Amygdala (tissue), 56 donors: ENCODE results near the gene MYO1D.
"Not testable (repeated sequence)": the region's sequence is repeated elsewhere in the genome, so short reads cannot be mapped to it uniquely, and the experiment has no call there.

Source experiments
- DNase-seq, 56 donors: peaks; one replicate each; lab custom pipeline; 2025; lab: John Stamatoyannopoulos, UW

MYO1D gene

DNA sequence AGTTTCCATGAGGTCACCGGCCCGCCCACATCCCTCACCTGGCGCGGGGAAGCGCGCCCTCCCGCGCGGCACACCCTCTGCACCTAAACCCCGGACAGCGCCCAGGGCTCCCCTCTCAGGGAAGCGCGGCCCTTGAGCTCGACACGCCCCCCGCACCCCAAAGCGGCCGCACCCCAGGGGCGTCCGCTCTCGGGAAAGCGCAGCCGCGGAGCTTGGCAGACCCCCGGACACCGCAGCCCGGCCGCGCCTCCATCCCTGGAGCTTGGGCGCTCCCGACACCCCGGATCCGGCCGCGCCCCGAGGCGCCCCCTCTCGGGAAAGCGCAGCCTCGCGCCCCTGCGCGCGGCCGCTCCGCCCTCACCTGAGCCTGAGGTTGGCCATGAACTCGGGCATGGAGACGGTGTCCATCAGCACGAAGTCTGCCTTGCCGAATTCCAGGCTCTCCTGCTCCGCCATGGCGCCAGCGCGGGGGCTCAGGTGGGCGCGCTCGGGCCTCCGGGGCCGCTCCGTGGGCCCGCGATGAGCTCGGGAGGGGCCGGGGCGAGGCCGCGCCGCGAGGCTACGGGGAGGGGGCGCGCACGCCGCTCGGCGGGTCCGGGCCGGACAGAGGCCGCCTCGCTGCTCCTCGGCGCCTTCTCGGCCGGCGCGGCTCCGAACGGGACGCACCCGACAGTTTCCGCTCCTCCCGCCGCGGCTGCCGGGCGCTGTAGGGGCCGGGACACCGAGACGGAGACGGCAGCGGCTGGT, at the start of gene MYO1D:
Gene MYO1D (minus strand): TSS at position 708 of the 747 bp plus-strand sequence. CDS start 252 bp downstream, at position 456.
- DNase-seq: peak in 19 of 56 donors; percentile 10 to 66 (median 51)

DNA sequence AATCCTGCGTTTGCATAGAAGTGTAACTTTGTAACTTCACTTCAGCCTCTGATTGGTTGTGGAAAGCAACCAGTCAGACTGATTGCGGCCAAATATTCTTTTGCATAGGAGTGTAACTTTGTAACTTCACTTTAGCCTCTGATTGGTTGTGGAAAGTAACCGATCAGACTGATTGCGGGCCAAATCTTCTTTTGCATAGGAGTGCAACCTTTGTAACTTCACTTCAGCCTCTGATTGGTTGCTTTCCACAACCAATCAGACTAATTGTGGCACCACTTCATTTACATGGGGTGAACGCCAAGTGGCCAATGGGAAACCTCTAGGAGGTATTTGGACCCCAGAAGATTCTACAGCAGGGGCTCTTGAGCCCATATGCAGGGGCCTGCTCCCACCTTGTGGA, 49.3 kb upstream of the MYO1D start:
- no peak for DNase-seq

GRCh38 chr17:32923905-32924304, 47.0 kb upstream of the MYO1D start:
- DNase-seq: not testable (repeated sequence)

DNA sequence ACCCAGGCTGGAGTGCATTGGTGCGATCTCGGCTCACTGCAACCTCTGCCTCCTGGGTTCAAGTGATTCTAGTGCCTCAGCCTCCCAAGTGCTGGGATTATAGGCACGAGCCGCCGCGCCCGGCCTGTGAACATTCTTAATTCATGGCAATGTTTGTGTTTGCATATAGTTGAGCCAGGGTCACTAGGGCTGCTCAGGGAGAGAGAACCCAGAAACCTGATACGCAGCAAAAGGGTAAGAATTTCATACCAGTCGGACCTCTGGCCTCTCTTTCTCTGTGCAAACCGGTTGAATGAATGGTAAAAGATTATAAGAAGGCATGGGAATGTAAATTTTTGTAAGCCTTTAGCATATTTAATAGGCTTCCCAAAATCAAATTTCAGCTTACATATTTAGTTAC, 44.1 kb upstream of the MYO1D start:
- DNase-seq: no peak

DNA sequence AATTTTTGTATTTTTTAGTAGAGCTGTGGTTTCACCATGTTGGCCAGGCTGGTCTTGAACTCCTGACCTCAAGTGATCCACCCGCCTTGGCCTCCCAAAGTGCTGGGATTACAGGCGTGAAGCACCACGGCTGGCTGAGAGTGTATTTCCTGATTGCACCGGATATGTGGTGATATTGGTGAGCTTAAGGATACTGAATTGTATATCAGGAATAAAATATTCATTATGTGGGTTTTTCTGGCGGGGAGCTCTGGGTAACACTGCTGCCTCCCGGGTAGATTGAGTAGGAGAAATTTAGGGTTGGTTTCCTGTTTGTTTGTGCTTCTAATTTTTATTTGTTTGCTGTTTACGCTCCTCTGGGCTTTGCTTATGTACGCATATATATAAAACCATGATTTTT, 43.4 kb upstream of the MYO1D start:
- DNase-seq: no peak

- DNase-seq: not testable (repeated sequence)
These were observed 43.0 kb upstream of the MYO1D start for GRCh38 chr17:32919876-32920275.

- DNase-seq: no peak
These were observed 40.9 kb upstream of the MYO1D start for GRCh38 chr17:32917842-32918241.

DNA sequence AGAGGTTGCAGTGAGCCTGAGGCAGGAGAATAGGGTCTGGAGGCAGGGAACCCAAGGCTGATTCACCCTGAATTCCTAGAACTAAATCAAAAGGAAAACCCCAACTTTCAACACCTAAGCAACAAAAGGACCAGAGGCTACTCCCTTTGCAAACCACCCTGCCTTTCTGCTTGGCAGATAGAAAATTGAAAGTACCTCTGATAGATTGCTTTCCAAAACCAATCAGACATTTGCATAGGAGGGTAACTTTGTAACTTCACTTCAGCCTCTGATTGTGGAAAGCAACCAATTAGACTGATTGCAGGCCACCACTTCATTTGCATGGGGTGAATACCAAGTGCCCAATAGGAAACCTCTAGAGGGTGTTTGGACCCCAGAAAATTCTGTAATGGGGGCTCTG, 40.2 kb upstream of the MYO1D start:
- no peak for DNase-seq

GRCh38 chr17:32916134-32916533, 39.2 kb upstream of the MYO1D start:
- no peak for DNase-seq

GRCh38 chr17:32915245-32915644, 38.3 kb upstream of the MYO1D start:
- DNase-seq: no peak

DNA sequence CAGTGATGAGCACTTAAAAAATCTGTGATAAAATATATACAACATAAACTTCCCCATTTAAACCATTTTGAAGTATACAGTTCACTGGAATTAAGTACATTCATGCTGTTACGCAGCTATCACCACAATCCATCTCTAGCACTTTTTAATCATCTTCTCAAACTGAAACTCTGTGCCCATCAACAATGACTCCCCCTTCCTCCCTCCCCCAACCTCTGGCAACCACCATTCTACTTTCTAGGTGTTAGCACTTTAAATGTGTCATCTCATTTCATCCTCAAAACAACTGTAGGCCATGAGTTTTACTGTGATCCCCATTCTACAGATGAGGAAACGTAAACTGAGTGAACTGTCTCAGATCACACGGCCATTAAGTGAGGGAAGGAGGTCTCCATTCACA, 37.3 kb upstream of the MYO1D start:
- DNase-seq: no peak

DNA sequence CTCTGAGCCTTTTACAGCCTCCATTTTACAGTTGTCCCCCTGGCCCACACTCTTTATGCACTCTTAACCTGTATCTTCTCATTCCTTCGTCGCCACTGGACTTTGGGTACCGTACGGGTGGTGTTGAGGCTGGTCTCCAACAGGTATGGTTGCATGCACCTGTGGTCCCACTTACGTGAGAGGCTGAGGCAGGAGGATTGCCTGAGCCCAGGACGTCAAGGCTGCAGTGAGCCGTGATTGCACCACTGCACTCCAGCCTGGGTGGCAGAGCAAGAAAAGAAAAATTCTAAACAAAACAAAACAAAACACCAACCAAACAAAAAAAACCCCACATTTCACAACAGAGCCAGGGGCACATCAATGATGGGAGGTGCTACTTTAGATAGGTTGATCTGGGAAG, 36.7 kb upstream of the MYO1D start:
- DNase-seq: no peak

DNA sequence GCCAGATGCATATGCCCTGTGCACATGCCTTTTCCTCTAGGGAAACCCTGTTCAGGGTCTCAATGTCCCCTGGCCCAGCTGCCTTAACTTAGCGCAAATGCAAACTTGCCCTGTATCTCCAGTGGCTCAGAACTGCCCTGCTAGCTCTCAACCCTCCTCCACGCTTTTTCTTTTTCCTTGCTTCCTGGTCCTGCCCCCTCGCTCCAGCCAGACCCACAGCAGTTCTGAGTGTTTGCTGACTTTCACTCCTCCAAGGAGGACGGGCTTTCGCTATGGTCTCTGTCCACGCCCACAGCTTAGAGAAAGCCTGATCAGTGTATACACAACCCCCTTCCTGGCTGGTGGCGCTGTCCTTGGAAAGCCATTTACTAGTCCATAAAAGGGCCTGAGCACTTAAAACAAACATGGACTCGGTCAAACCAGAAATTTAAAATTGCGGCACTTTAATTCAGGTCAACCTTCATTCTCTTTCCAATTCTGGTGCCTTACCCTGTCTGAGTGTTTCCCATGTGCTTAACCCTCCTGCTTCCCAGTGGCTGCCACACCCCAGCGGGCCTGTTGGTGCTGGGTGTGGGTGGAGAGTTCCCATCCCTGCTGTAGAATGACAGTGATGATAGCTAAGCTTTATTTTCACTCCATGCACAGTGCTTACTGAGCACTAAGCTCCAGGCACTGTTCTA, 35.4 kb upstream of the MYO1D start:
- no peak for DNase-seq

- DNase-seq: no peak
These were observed 33.8 kb upstream of the MYO1D start for GRCh38 chr17:32910769-32911168.

- peak in 42 of 56 donors; percentile 3 to 87 (median 38) for DNase-seq
These were observed 33.0 kb upstream of the MYO1D start for GRCh38 chr17:32909787-32910369.

- DNase-seq: no peak
These were observed 30.7 kb upstream of the MYO1D start for GRCh38 chr17:32907583-32907982.

- no peak for DNase-seq
These were observed 28.0 kb upstream of the MYO1D start for GRCh38 chr17:32904891-32905290.

DNA sequence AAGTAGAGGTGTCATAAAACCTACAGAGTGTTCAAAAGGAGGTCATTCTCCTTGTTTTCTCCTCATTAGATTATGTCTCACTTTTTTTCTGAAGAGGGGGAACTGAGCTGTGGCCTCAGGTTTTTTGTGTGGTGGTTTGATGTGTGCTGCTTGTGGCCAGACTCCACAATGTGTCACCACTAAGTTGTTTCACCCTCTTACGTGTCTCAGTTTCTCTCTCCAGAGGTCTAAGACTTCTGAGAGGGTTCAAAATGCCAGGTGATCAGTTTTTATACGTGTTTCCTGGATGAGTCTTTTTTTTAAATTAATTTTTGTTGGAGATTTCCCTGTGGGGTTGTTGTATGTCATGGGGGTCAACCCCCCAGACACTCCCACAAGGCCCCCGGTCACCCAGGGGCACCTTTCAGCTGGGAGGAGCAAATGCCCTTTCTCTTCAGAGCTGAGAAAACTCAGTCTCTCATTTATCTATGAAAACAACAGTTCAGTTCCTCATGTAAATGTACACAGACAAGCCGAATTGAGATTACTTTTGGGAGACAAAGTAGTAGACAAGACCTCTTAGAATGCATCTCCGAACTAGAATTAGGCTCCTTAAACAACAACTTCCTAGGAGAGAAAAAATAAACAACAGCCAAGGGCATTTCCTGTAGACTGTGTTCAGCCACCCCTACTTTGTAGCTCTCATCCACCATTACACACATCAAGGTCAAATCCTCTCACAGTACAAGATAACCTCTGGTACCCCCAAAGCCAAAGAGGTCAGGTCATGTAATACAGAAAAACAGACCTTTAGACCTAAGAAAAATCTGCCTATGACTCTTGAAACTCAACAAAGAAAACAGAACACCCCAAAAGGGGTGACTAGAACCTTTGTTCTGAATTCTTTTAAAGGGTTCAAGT, 27.1 kb upstream of the MYO1D start:
- no peak for DNase-seq

DNA sequence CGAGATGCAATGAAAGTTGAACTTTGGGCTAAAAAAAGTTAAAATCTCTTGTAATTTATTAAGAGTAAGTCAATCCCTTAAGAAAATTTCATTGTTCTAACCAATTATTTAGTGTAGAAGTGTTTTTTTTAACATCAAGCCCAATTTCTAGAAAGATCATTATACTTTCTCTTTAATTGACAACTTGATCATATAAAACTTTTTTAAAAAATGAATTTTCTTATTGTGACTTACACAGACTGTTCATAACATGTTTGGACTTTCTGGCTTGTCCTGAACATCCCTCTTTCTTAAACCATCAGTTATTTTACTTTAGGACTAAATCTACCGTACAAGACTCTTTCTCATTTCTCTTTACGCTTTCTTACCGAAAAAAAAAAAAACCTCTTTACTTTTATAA, 24.8 kb upstream of the MYO1D start:
- DNase-seq: no peak

DNA sequence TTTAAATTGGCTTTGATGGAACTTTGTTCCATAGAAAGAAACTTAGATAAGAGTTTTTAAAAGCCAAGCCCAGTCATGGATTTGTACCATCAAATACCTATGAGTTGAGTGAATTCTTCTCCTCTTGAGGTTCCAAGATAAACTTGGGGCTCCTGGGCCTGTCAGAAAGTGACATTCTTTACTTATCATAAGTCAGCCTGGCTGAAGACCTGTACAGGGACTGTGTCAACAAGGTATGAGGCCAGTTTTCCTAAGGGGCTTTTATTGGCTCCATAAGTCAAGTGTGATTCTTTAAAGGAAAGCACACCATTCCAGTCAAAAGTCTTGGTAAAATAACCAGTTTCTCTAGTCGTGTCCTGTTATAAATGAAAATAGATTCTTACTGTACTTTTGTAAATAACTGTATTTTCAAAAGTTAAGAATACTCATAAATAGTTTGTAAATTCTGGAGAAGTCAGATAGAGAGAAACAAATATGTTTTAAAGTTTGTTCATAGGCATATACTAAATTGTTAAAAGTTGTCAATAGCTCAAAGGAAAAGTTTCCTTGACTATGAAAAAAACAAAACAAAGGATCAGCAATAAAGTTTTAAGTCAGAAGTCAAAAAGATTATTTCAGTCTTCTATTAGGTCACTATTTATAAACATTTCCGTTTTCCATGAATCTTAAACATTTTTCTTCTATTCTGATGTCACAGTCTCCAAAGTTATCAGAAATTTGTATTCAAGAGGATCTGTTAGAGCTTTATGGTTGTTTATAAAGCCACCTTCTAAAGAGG, 22.5 kb upstream of the MYO1D start:
- DNase-seq: no peak
